WTC11 (cell line): ENCODE data around the gene FTL. TPM values are rescaled to one million over a fixed set of nuclear protein-coding genes. Genes with fewer than 3 reads are reported as not detected.
A peak's percentile ranks its signal among the peaks of the same experiment; 100 is the strongest.

Experiments
- ATAC-seq: fragments of 200-7000 bp; cut with Tn5 transposase; 2 replicates; pipeline ENCODE4 v1.10.0; 2021; ENCODE audit warnings: mild to moderate bottlenecking, moderate library complexity
- CTCF ChIA-PET: fragments of 300-600 bp; sonication (Branson Sonifier 250); formaldehyde crosslinking; loops from one replicate; lab custom pipeline; 2021; ENCODE audit warnings: antibody characterized with exemption; lab: Charles Lee
- POLR2A ChIA-PET: fragments of 350-600 bp; sonication (Branson Sonifier 250); formaldehyde crosslinking; loops from one replicate; lab custom pipeline; 2021; ENCODE audit warnings: antibody characterized with exemption; lab: Charles Lee
- DNase-seq: peaks from one replicate; pipeline ENCODE4 v3.0.0; 2021; ENCODE audit warnings: low spot score
- H3K27ac Mint-ChIP-seq: 2 replicates; pipeline ENCODE4 v1.8.0; 2021; ENCODE audit warnings: mixed read lengths
- H3K27me3 Mint-ChIP-seq: 2 replicates; pipeline ENCODE4 v1.8.0; 2021; ENCODE audit warnings: low read depth, mild to moderate bottlenecking, moderate library complexity, mixed read lengths
- H3K36me3 Mint-ChIP-seq: 2 replicates; pipeline ENCODE4 v1.8.0; 2021; ENCODE audit warnings: mixed read lengths
- H3K4me1 Mint-ChIP-seq: 2 replicates; pipeline ENCODE4 v1.8.0; 2022; ENCODE audit warnings: mixed read lengths
- H3K4me3 Mint-ChIP-seq: 2 replicates; pipeline ENCODE4 v1.8.0; 2021; ENCODE audit warnings: mild to moderate bottlenecking, moderate library complexity, mixed read lengths
- H3K9me3 Mint-ChIP-seq: 2 replicates; pipeline ENCODE4 v1.8.0; 2021; ENCODE audit warnings: mixed read lengths
- ATF1 ChIP-seq: sonication (generic); formaldehyde crosslinking; IDR thresholded peaks from 2 replicates; pipeline ENCODE4 v1.8.1; 2023; ENCODE audit warnings: mild to moderate bottlenecking, moderate library complexity, missing genetic modification reagents
- ATF3 ChIP-seq: sonication (generic); formaldehyde crosslinking; conservative IDR thresholded peaks from 2 replicates; pipeline ENCODE4 v1.8.1; 2022; ENCODE audit warnings: mild to moderate bottlenecking, missing genetic modification reagents
- CREB1 ChIP-seq: sonication (generic); formaldehyde crosslinking; IDR thresholded peaks from 2 replicates; pipeline ENCODE4 v1.8.0; 2023; ENCODE audit warnings: mild to moderate bottlenecking, missing genetic modification reagents
- CTCF ChIP-seq: fragments of 200-600 bp; IDR thresholded peaks from 2 replicates; pipeline ENCODE4 v1.8.0; 2022; ENCODE audit warnings: antibody characterized with exemption
- E2F1 ChIP-seq: sonication (generic); formaldehyde crosslinking; IDR thresholded peaks from 2 replicates; pipeline ENCODE4 v1.8.0; 2022; ENCODE audit warnings: mild to moderate bottlenecking, missing genetic modification reagents
- E2F5 ChIP-seq: sonication (generic); formaldehyde crosslinking; IDR thresholded peaks from 2 replicates; pipeline ENCODE4 v1.8.1; 2022; ENCODE audit warnings: mild to moderate bottlenecking, moderate library complexity, missing genetic modification reagents
- ETV6 ChIP-seq: sonication (generic); formaldehyde crosslinking; IDR thresholded peaks from 2 replicates; pipeline ENCODE4 v1.8.1; 2022; ENCODE audit warnings: mild to moderate bottlenecking, missing genetic modification reagents
- FOXP1 ChIP-seq: sonication (generic); formaldehyde crosslinking; IDR thresholded peaks from 2 replicates; pipeline ENCODE4 v1.8.0; 2022; ENCODE audit warnings: missing genetic modification reagents, mild to moderate bottlenecking, moderate library complexity, borderline replicate concordance
- HMGXB4 ChIP-seq: sonication (generic); formaldehyde crosslinking; IDR thresholded peaks from 2 replicates; pipeline ENCODE4 v1.8.1; 2023; ENCODE audit warnings: mild to moderate bottlenecking, moderate library complexity, missing genetic modification reagents
- NFE2L1 ChIP-seq: sonication (generic); formaldehyde crosslinking; IDR thresholded peaks from 2 replicates; pipeline ENCODE4 v1.8.1; 2023; ENCODE audit warnings: missing genetic modification reagents
- ZBTB21 ChIP-seq: sonication (generic); formaldehyde crosslinking; IDR thresholded peaks from 2 replicates; pipeline ENCODE4 v1.8.1; 2023; ENCODE audit warnings: mild to moderate bottlenecking, missing genetic modification reagents, borderline replicate concordance
- ZBTB43 ChIP-seq: sonication (generic); formaldehyde crosslinking; IDR thresholded peaks from 2 replicates; pipeline ENCODE4 v1.8.1; 2023; ENCODE audit warnings: mild to moderate bottlenecking, missing genetic modification reagents
- ZNF263 ChIP-seq: sonication (generic); formaldehyde crosslinking; IDR thresholded peaks from 2 replicates; pipeline ENCODE4 v1.8.1; 2022; ENCODE audit warnings: low read depth, mild to moderate bottlenecking, moderate library complexity, missing genetic modification reagents
- total RNA-seq: library from RNA; stranded (reverse); gene quantifications from 3 replicates; pipeline ENCODE4 v1.2.3, GENCODE V29; 2021

FTL gene
- total RNA-seq, 1 experiment from 2014 or later = 1,061 TPM

GRCh38 chr19:48970923-48971395 is 5.8 kb downstream of the FTL start:
- no peak overlapping the region for H3K4me3 Mint-ChIP-seq
- ATAC-seq (peak; percentile 84), DNase-seq (peak; percentile 91)
- CTCF ChIA-PET = interaction anchor here (0.6 to 2.6 kb wide), 74 partner anchors 9 to 469 kb away, joined by 3 to 60 read pairs (median 6); partner anchors contain the start of genes BAX, CA11, CGB2 and CGB7
- H3K27ac Mint-ChIP-seq = peak overlapping the region; percentile 80; the same call in 1 of the 2 replicates
- peaks cover 15% of the 10 kb centered on the region for H3K4me1 Mint-ChIP-seq
- peaks cover 57% of the 10 kb centered on the region for H3K36me3 Mint-ChIP-seq
- H3K27me3 Mint-ChIP-seq = no peaks in the 10 kb centered on the region
- peaks cover 4% of the 10 kb centered on the region for H3K9me3 Mint-ChIP-seq
- TF ChIP-seq E2F5 = no peak
- TF ChIP-seq NFE2L1 = no peak
- no peak for TF ChIP-seq CREB1 (CRISPR knock-in tag)
- TF ChIP-seq CTCF = peak; percentile 85
- no peak for TF ChIP-seq E2F1 (CRISPR knock-in tag)
- TF ChIP-seq ETV6 (CRISPR knock-in tag) = no peak
- TF ChIP-seq ZNF263 (CRISPR knock-in tag) = no peak
- TF ChIP-seq FOXP1 (CRISPR knock-in tag) = peak; percentile 23; the same call in 1 of the 2 replicates
- TF ChIP-seq ZBTB43 (CRISPR knock-in tag) = no peak
- TF ChIP-seq HMGXB4 (CRISPR knock-in tag) = 0 out of 2 replicates have a peak, but pooled peaks have one; percentile 24
- no peak for TF ChIP-seq ATF1
- no peak for TF ChIP-seq ATF3 (CRISPR knock-in tag)
- TF ChIP-seq, all 79 proteins: peak for 3
- POLR2A ChIA-PET = interaction anchor here (0.5 to 1.2 kb wide), 6 partner anchors 22 to 164 kb away, joined by 3 to 10 read pairs (median 4); partner anchors contain the start of genes GYS1, NUCB1 and RUVBL2

GRCh38 chr19:48975947-48976847 is 11.1 kb downstream of the FTL start:
- ATAC-seq (peak; percentile 90), DNase-seq (peak; percentile 72)
- no peaks in the 10 kb centered on the region for H3K4me1 Mint-ChIP-seq
- H3K4me3 Mint-ChIP-seq = no peak overlapping the region
- H3K27me3 Mint-ChIP-seq = no peaks in the 10 kb centered on the region
- peaks cover 35% of the 10 kb centered on the region for H3K36me3 Mint-ChIP-seq
- POLR2A ChIA-PET = no interaction called here
- no peaks in the 10 kb centered on the region for H3K9me3 Mint-ChIP-seq
- H3K27ac Mint-ChIP-seq = peak overlapping the region; percentile 48; the same call in 1 of the 2 replicates
- CTCF ChIA-PET = interaction anchor here (0.7 to 4.7 kb wide), 8 partner anchors 9 to 181 kb away, joined by 3 to 28 read pairs (median 4); partner anchors contain the start of genes GYS1 and RUVBL2
- no peak for TF ChIP-seq ZBTB21 (CRISPR knock-in tag)
- TF ChIP-seq, all 79 proteins: peak for 0
